ENCODE measurements around the gene TDRD10. TPM values are rescaled to one million over a fixed set of nuclear protein-coding genes. Genes with fewer than 3 reads are reported as not detected.

TDRD10 gene
- polyA plus RNA-seq, 3 donors: 1.3 to 11.7 (median 7.7) TPM

DNA sequence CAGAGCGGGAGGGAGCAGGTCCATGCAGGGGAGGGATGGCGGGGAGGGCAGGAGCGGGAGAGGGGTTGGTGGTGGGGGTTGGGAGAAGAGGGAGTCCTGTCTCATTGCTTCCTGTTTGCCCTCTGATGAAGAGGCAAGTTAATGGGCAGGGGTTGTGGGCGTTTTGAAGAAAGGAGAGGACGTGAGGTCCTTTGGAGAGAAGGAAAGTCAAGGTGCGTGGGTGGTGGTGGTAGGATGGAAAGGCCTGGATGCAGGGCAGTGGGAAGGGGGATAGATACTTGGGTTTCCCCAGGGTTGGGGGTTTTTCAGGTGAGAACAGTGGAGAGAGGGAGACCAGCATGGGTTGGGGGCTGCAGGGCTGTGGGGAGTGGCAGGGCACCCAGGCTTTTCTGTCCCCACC lies 39.2 kb downstream of the TDRD10 start:
- 63 to 73% (median 65%) methylated on average over 6 of the region's 6 CpGs for WGBS, 3 donors
- H3K27ac ChIP-seq (ENCODE audit: low read depth, low read length): no peak overlapping the region

DNA sequence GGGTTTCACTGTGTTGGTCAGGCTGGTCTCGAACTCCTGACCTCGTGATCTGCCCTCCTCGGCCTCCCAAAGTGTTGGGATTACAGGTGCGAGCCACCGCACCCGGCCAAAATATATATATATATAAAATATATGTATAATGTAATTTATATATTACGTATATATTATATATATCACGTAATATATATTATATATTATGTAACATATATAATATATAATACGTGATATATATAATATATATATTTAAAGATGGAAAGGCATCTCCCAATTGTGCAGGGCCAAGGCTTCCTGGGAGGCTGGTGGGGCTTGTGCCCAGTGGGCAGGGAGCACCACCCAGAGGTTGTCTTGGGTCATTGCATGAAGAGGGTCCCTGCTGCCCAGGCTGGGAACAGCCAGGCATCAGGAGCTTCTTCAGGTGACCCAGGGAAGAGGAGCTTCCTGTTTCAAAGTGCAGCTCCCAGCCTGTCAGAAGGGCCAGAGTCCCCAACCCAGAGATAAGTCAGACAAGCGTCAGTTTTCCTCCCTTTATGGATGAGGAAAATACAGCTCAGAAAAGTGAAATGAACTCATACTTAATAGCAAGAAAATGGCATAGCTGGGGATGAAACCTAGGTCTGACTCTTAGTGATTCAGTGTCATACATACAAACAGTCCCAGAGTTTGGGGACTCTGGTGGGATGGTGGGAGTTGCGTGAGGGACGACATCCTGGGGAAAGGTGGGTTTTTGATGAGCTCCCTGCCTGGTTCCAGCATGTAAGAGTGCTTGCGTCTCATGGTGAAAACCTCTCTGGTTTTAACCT lies 44.4 kb downstream of the TDRD10 start:
- H3K27ac ChIP-seq (ENCODE audit: low read depth, low read length): no peak overlapping the region
- WGBS, 3 donors: 65 to 85% (median 83%) methylated on average over 13 of the region's 13 CpGs

DNA sequence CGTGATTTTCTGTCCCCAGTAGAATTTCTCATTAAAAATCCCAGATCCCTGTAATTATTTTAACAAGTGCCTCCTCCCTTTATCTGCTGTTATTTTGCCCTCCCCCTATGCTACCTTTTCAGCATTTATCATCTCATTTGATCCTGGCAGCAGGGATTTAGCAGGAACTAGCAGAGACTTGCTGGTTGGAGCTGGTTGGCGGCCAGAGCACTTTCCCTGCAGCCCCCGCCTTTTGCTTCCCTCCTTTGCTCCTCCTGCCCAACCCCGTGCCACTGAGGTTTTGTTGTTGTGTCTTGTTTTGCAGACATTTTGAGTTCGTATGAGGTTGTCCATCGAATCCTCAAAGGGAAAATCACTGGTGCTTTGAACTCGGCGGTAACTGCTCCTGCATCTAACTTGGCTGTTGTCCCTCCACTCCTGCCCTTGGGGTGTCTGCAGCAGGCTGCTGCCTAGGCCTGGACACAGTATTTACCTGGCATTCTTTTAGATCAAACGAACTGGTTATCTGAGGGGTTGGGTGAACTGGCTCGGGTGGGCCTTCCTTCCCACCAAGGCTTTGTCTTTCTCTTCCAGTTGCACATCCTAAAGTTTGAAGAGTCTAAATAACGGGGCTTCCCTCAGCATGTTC lies 45.2 kb downstream of the TDRD10 start:
- no peak overlapping the region for H3K27ac ChIP-seq (ENCODE audit: low read depth, low read length)
- 39 to 78% (median 77%) methylated on average over 11 of the region's 11 CpGs for WGBS, 3 donors

DNA sequence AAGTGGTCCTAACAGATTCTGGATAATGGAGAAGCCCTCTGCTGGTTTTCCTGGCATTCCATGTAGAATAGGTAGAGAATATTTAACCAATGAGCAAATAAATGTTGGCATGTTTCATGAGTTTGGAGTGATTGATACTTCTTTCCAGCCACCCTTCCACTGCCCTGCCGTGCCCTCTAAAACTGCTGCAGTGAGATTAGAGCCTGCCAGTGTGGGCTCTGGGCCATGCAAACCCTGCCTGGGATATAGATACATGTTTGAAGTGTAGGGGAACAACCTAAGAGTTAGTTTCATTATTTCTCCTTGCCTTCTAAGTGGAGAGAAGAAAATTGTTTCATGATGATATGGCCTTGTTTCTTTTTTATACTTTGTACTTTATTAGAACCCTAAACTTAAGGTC lies 46.0 kb downstream of the TDRD10 start:
- H3K27ac ChIP-seq (ENCODE audit: low read depth, low read length): no peak overlapping the region

DNA sequence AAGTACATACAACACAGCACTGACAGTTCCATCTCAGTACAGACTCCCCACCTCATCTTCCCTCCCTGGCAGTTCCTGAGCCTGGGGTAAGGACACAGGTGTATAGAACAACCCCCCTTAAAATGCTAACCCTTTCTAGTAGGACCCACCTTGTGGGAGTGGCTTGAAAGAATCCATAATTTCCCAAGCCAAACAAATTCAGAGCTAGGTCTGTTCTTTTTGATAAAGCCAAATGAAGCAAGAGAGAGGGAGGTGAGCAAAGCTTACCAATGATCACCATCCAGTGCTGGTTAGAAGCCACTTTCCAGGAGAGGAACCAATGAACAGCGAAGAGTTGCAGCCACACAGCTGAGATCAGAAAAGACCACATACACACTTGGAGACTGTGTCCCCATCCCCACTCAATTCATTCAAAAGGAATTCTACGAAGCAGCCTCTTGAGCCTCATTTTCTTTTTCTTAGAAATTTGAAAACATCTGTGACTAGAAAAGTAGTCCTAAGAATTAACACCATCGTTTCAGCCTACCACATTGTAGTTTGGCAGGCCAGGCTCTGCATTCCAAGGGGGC lies 47.3 kb downstream of the TDRD10 start:
- no peak overlapping the region for H3K27ac ChIP-seq (ENCODE audit: low read depth, low read length)
- 76 to 82% (median 79%) methylated on average over 3 of the region's 3 CpGs for WGBS, 3 donors

More for the DNA sequence above, 46.0 kb downstream of the TDRD10 start:
- WGBS, 3 donors: 16 to 33% (median 25%) methylated on average over 1 of the region's 1 CpG

DNA sequence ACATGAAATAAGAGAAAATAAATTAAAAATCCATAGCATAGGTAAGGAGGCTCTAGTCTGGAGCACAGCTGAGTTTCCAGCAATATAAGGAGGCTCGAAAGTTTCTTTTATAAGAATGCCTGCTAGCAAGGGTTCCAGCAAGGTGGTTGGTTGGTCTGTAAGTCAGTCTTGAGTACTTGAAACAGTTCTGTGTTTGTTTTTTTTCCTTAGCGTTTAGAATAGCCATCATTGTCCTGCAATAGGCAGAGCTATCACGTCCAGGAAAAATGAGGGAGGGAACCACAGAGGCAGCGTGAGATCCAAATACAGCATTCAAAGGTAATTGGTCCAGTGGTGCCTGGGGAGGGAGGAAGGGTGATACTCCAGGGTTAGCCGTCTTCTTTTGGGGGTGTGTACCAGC lies 48.1 kb downstream of the TDRD10 start:
- WGBS, 3 donors: 56 to 63% (median 61%) methylated on average over 5 of the region's 5 CpGs
- no peak overlapping the region for H3K27ac ChIP-seq (ENCODE audit: low read depth, low read length)

DNA sequence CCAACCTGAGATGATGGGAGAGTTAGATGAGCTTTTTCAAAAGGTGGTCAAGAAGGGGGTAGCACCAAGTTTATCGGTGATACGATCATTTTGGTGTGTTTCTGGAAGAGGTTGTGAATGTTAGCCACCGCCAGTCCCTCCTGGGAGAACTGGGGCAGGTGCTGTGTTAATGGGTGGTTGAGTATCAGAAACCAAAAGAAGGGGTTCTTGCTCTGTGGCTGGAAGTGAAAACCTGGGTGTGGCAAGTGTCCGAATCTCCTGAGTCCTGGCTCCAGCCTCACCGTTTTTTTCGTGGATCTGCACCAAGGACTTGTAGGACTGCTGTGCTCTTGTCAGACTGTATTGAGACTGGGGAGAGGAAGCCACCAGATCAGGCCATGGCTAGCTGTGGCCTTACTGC lies 48.6 kb downstream of the TDRD10 start:
- no peak overlapping the region for H3K27ac ChIP-seq (ENCODE audit: low read depth, low read length)
- 69 to 88% (median 71%) methylated on average over 6 of the region's 6 CpGs for WGBS, 3 donors

DNA sequence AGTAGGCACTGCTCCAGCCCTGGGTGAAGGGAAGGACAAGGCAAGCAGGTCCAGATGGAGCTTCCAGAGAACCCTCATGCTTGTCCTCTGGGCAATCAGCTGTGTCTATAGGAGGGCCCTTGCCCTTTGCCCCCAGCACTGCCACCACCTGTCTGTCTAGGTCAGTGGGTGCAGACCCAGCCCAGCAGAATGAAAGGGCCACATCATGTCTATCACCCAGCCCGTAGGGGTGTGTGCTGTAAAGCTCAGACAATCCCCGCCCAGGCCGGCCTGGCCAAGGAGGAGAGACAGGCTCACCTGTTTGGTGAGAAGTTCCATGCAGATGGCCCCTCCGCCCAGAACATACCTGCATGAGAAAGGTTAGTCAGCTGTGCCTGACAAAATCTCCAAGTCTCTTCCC lies 49.5 kb downstream of the TDRD10 start:
- 90 to 93% (median 92%) methylated on average over 4 of the region's 4 CpGs for WGBS, 3 donors
- no peak overlapping the region for H3K27ac ChIP-seq (ENCODE audit: low read depth, low read length)

DNA sequence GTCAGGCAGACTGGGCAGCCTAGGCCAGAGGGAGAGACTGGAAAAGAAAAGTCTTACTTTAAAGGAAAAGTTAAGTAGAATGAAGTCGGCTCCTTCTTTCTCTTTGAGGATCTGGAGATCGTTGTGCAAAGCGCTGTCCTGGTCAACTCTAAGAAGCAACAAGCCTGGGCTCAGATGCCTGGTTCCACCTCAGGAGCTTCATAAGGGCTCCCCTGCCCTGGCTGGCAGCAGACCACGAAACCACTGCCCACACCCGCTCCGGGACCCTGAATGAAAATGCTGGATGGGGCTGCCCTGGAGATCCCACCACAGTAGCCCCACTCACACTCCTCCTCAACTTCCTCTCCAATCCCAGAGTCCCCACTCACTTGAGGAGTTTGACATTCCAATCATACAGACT lies 50.0 kb downstream of the TDRD10 start:
- H3K27ac ChIP-seq (ENCODE audit: low read depth, low read length): no peak overlapping the region
- 89 to 93% (median 91%) methylated on average over 6 of the region's 6 CpGs for WGBS, 3 donors

DNA sequence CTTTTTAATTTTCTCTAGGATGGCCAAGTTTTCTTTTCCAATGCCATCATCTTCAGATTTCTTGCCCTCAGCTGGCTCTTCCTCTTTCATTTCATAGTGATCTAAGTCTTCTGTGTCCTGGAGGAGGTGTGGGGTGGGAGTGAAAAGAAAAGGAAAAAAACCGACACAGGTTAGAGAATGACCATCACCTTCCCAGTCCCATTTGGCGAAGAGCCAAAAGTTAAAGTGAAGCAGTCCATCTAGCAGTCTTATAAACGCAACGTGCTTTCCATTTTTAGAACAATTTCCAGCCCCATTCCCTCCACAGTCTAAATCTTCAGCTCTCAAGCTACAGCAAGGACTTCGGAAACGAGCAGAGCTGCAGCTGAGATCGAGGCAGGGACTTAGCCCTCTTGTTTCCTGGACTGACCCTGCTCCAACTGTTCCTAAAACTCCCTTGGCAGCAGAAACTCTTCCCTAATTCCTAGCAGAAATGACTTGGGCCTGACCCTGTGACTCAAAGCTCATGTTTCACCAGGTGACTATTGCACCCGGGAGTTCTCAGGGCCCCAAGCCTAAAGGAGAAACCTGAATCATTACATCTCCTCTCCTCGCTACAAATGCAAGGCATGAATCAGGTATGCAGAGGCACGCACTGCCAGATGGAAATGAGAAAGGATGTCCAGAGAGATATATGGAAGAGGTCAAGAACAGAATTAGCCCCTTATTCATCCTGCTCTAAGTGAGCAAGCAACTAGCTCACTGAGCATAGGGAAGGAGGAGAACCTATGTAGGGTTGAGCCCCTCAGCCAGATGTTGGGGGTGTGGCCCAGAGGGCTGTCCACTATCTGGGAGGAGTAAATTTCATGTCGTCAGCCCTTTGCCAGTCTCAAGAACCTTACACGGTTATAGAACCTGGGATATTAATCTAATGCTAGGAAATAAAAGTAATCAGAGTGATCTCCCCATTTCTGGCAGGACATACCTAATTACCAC lies 51.3 kb downstream of the TDRD10 start:
- WGBS, 3 donors: 67 to 72% (median 72%) methylated on average over 12 of the region's 12 CpGs
- no peak overlapping the region for H3K27ac ChIP-seq (ENCODE audit: low read depth, low read length)

DNA sequence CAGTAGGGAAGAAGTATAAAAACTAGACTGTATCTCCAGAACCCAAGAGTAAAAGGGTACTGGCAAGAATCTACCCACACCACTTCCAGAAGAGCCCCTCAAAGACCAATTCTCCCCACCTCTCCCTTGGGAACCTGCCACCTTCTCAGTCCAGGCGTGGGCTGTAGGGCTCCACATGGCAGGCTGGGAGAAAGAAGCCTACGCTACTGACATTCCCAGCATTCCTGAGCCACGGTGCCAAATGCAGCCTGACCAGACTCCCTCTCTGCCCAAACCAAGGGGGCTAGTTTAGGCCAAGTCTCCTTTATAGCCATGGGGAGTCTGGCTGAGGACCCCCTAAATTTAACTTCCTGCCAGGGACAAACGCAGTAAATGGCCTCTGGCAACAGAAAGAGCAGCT lies 54.4 kb downstream of the TDRD10 start:
- 13 to 41% (median 33%) methylated on average over 4 of the region's 4 CpGs for WGBS, 3 donors
- H3K27ac ChIP-seq (ENCODE audit: low read depth, low read length): no peak overlapping the region

DNA sequence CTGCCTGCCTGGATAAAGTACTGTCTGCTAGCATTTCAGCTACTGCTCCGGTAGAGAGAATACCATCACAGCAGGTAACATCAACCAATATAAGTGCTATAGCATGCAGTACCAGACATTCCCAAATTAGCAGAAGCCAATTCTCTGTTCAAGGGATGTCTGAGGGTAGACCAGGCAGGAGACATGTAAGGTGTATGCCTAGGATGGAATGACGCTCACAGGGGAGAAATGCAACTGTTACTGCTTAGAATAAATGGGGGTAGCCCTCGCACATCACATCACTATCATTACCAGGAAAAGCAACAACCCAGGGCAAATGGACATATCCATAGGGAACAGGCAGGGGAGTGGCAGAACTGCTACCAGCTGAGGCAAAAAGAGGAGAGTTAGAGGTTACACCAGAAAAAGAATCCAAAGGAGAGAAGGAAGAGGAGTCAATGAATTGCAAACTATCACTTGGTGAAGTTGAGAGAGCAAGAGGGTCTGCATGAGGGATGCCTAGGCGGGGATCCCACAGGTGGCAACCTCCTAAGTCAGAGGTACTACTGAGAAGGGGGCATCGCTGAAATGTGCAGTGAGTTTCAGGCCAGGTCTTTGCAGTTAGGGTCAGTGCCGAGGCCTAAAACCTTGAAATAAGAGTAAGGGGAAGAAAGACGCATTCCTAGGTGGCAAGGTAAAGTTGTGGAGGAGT lies 55.4 kb downstream of the TDRD10 start:
- 8 to 13% (median 13%) methylated on average over 7 of the region's 7 CpGs for WGBS, 3 donors
- peak overlapping the region; percentile 25 for H3K27ac ChIP-seq (ENCODE audit: low read depth, low read length)

DNA sequence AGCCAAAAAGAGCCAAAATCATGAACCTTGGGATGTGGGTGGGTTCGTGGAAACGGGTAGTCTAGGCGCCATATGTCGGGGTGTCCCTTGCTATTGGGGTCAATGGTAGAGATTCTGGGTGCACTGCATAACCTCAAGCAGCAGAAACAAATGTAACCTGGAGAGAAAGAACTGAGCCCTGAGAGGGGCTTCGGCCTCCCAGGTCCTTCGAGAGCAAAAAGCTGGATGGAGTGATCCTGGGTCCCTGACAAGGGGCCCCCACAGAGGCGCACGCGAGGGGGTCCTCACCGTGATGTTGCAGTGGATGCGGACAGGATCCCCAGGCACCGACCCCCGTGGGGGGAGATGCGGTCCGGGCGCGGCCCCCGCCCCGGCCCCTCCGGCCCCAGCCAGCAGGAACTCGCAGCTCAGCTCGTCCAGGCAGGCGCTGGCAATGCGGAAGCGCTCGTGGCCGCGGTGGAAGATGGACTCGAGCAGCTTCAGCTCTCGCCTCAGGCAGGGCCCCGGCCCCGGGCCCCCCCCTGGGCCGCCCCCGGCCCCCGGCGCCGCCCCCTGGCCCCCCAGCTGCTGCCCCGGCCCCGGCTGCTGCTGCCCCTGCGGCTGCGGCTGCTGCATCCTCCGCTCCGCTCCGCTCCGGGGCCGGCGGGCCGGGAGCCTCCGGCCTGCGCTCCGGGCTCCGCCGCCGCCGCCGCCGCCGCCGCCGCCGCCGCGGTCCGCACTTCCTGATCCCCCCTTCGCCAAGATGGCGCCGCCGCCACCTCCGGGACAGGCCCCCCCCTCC lies 56.1 kb downstream of the TDRD10 start, which contains the start of gene UBE2Q1:
Gene UBE2Q1 (minus strand): TSS at position 724 of the 781 bp plus-strand sequence. CDS start 109 bp downstream, at position 615.
- whole genome bisulfite sequencing, 3 donors: 0 to 1% (median 0%) methylated on average over 21 to 59 of the region's 69 CpGs

DNA sequence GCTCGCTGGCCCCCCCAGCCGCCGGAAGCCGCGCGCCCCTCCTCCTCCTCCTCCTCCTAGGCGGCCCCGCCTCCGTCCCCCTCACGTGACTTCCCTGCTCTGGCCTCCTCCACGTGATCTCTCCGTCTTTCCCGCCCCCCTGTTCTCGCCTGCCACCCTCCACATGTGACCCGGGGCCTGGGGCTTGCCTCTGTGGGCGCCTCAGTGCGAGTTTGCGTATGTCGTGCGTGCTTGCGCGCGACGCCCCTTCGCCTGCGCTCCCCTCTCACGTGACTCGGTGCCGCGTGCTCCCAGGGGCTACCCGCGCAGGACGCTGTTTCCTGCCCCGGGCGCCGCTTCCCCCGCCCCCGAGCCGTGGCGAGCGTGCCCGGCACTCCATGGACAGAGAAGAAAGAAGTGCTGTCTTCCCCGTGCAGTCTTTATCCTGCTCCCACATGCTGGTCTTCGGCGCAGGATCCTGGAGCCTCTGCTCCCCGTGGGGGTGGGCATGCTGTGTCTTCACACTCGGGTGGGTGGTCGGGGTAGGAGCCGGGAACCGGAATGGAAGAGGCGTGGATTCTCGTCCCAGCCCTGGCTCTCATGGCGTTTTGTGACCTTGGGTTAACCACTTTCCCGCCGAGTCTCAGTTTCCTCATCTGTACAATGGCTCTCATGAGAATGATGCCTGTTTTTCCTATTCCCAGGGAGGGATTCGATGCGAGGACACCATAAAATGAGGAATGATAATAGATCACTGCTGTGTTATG lies 56.9 kb downstream of the TDRD10 start:
- WGBS, 3 donors: 0 to 1% (median 0%) methylated on average over 43 to 57 of the region's 57 CpGs
- peak overlapping the region; percentile 79 for H3K27ac ChIP-seq (ENCODE audit: low read depth, low read length)

More for the DNA sequence above, 56.1 kb downstream of the TDRD10 start, which contains the start of gene UBE2Q1:
- peak within 1 kb of the TSS; percentile 79 for H3K27ac ChIP-seq (ENCODE audit: low read depth, low read length)

DNA sequence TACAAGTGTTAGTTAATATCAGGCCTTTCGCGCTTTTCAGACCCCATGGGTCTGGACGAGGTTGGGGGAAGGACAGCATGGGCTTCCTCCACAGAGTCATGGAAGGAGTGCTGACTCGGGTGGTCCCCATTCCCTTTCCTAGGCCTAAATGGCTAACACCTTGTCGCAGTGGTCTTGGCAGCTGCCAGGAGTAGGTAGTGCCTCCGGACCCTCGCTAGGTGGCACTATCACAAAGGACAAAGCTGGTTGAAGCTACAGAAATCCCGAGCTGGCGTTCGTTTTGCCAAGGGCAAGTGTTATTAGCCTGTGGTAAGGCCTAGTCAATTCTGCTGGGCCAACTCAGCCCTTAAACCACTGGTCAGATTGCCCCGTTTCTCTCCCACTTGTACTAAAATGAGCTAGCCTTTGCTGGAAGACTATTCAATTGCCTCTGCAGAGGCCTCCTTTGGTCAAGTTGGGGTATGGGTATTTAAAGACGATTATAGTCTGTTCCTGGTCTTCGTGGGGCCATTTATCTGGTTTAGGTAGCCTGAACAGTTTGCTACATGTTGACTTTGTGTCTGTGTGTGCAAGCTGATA lies 57.5 kb downstream of the TDRD10 start:
- 5 to 11% (median 10%) methylated on average over 13 of the region's 13 CpGs for WGBS, 3 donors
- H3K27ac ChIP-seq (ENCODE audit: low read depth, low read length): peak overlapping the region; percentile 79

DNA sequence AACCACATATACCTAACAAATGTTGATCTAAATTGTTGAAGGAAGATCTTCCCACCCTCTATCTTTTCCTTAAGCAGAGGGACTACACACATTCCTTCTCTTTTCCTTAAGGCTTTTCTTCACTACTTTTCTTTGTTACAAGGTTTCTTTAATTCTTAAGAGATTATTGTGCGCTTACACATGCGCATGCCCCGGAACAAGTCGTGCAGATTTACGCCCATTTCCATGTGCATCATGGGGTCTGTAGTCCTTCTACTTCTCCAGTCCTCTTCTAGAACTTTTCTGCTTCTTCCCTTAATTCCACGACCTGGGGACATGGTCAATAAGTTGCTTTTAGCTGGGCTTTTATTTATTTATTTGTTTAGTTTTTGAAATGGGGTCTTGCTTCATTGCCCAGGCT lies 63.9 kb downstream of the TDRD10 start:
- H3K27ac ChIP-seq (ENCODE audit: low read depth, low read length): no peak overlapping the region
- 76 to 88% (median 88%) methylated on average over 6 of the region's 6 CpGs for WGBS, 3 donors

All from adipose tissue (tissue), 3 donors.